HG02678 (cell line): Measurements from ENCODE around the gene C2orf76.
"Not testable (repeated sequence)": the region's sequence is repeated elsewhere in the genome, so short reads cannot be mapped to it uniquely, and the experiment has no call there.

ENCODE experiments used
- ATAC-seq: cut with Tn5 transposase; IDR thresholded peaks from one replicate; pipeline ENCODE4 v1.9.1; 2021; ENCODE audit warnings: mild to moderate bottlenecking, moderate library complexity; ENCODE audit not compliant: unreplicated experiment

Gene C2orf76

DNA sequence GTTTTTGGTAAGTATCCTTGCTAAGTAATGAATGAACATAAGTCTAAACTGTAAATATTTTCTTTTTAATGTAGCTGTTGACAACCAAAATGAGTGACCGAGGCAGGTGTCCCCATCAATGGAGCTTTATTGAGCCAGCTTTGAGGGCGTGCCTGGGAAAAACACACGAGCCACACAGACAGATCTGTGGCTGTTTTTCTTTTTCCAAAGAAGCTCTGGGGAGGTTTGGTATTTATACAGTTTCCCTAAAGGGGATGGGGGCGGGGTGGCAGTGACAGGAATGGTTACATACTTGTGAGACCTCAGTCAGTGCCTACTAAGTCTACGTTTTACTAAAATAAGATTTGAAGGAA, 11.3 kb upstream of the C2orf76 start:
- ATAC-seq, result no peak

DNA sequence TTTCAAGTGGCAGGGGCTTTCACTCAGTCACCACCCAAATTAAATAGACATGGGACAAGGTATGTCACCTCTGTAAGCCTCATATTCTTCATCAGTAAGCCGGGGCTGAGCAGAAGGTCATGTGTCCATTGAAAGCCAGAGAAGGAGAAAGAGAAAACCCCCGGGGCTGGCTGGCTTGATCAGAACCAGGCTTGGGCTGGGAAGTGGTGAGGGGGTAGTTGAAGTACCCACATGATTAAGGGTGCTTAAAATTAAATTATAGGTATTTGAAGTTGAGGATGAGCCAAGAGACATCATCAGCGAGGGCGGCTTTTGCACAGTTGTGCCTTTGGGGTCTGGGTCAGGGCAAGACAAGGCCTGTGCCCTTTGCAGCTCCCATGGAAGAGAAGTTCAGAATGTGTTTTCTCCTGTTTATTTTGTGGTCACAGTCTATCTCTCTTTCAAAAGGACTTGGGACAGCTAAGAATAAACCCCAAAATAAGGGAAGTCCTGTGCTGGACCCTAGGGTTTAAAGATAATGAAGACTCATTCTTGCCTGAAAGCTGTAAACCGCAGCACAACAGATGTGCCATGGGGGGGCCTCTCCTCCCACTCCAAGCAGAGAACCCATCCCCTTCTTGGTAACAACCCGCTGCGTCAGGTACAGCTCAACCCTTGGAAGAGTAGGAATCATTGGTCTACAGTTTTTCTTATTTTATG, 10.8 kb upstream of the C2orf76 start:
- no peak for ATAC-seq

DNA sequence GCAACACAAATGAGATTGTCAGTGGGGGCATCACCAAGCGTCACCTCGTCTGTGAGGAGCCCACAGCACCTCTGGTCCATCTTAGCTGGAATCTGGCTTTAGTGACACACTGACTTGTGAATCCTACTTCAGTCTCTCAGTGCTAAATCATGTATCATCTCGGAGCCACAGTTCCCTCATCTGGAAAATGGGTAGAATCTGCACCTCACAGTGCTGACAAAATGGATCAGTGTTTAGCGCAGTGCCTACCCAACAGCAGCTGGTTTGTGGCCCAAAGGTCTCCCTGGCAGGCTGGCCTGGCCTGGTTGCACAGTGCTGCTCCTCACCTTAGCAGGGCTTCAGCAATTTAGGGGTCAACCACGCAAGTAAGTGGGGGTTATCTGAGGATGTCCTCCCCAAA, 10.2 kb upstream of the C2orf76 start:
- no peak for ATAC-seq

DNA sequence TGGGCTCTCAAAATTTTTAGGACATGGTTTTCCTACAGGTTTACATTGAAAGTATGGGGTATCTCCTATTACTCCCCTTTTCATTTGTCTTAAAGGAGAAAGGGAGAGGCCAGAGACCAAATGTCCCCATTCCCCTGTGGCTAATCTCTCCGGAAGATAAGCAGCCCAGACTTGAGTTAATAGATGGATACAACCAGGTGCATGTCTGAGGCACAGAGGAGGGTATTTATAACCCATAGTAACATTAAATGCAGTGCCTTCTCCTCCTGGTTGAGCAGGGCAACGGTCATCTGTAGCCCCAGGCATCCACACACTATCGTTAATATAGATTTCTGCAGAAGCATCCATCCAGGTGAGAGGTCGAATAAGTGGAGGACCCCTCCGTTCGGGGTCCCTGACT, 9.8 kb upstream of the C2orf76 start:
- ATAC-seq, result not testable (repeated sequence)

DNA sequence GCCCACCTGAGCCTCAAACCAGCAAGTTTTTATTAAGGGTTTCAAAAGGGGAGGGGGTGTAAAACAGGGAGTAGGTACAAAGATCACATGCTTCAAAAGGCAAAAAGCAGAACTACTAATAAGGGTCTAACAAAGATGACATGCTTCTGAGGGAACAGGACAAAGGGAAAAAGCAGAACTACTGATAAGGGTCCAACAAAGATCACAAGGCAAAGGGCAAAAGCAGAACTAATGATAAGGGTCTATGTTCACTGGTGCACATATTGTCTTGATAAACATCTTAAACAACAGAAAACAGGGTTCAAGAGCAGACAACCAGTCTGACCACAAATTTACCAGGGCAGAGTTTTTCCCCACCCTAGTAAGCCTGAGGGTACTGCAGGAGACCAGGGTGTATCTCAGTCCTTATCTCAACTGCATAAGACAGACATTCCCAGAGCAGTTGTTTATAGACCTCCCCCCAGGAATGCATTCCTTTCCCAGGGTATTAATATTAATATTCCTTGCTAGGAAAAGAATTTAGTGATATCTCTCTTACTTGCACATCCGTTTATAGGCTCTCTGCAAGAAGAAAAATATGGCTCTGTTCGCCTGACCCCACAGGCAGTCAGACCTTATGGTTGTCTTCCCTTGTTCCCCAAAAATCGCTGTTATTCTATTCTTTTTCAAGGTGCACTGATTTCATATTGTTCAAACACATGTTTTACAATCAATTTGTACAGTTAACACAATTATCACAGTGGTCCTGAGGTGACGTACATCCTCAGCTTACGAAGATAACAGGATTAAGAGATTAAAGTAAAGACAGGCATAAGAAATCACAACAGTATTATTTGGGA, 7.5 kb upstream of the C2orf76 start:
- ATAC-seq, result not testable (repeated sequence)

DNA sequence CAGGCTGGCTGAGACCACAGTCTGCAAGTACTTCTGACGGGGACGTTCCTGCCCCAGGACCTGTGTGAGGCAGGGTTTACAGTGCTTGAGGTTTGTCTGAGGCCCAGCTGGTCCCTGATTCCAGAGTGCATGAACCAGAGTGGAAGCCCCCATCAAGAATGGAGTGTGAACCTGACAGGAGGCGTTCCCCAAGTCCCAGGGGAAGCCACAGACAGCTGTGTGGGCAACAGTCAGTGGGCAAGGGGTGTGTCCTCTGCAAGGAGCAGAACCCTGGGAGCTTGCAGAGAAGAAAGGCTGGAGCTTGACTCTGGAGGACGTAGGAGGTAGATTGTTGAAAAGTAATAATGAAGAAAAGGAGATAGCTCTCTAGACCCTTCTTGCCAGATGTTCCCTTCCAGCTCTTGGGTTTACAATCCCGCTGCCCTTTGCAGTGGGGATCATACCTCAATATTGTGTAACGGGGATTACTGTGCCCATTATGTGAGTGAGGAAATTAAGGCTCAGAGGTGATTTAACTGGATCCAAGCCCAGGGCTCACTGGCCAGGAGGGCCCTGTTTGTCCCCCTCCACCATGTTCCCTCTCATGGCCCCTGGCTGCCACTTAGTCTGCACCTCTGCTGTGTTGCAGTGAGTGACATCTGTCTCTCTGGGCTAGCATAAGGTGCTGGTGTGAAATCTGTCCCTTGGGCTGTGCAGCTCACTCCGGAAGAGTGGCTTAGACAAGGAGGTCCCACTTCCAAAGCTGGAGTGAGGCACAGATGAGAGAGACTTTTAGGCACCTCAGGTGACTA, 6.3 kb upstream of the C2orf76 start:
- no peak for ATAC-seq

DNA sequence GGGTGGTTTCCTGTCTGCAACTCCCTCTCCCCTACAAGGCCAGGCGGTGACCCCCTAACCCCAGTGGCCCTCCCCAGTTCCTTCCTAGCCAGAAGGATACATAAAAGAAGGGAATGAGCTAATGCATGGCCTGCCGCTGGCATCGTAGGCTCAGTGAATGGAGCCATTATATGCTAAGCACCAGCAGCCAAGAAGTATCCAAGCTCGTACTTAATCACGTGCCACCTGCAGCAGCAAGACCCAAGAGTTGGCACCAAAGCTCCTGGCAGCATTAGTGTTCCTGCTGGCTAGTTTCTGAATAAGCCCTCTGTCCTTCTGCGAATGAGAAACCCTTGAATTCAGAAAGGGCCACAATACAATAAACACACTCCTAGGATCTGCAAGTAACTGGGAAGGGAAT, 4.5 kb upstream of the C2orf76 start:
- ATAC-seq, result no peak

DNA sequence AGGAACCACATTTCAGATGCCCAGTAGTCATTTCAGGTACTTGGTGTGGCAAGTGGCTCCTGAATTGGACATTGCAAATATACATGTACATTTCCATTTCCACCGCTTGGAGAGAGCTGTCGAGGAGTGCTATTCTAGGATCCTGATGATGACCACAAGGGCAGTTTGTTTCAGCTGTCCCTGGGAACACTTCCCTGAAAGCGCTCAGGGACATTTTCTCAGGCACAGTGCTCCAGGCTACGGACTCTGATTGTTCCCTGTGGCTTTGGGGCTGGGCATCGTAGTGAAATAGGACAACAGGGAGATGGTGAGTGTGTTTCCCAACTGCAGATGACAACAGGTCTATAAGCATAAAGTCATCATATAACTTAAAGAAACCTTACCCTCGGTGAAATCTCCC, 3.2 kb upstream of the C2orf76 start:
- ATAC-seq, result no peak

DNA sequence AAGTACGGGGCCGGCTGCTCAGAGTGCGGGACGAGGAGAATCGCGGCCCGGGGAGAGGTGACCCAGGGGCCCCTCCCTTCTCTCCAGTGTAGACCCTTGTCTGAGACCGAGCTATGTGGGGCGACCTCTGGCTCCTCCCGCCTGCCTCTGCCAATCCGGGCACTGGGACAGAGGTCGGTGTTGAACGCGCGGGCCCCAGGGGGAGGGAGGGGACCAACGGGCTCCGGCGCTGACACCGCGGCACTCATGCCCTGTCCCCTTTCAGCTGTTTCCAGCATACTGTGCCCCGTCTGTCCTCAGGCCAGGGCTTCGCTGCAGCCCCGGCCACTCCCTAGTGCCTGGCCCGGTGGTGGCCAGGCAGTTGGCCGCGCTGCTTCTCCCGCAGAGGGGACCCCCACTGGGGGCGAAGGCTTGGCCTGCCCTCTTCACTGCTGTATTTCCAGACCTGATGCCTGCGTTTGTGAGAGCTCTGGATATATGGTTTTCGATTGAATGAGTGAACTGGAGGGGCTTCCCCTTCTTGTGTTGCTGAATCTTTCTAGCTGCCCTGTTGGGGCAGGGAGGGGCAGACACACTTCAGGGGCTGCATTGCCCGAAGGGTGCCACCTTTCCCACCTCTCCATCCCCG, 952 bp upstream of the C2orf76 start:
- peak; percentile 16 for ATAC-seq

DNA sequence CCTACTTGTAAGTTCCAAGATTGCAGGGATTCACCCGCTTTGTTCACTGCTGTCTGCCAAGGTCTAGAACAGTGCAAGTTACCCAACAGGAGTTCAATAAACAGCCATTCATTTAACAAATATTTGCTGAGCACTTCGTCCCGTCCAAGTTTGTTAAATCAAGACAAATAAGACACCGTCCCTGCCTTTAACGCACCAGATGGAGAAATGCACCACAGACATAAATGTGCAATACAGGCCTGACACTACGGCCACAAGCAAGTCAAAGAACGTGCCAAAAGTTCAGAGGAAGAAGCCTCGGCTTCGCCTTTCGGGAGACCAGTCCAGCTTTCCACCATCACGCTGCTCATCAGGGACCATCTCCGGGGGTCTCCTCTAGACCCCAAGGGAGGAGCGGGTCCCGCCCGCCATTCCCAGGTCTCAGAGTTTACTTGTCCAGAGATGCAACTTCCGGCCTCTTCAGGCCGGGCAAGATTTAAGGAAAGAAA, 429 bp downstream of the C2orf76 start:
- ATAC-seq, result peak; percentile 2

DNA sequence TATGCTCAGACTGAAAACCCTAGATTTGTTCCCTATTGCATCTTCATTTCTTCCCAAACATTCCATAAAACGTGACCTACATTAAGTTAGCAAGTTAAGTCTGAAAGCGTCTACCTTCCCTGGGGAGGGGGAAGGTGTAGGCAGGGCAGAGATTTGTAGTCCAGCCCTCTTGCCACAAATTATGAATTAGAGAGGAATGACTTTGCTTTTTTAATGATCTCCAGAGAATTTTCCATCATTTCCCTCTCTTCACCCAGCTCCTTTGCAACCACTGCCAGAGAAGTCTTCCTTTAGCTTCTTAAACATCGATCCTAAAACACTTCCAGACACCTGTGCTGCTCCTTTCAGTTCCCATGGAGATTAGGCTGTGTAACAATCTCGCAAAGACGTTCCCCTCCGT, 1.2 kb downstream of the C2orf76 start:
- ATAC-seq, result no peak

DNA sequence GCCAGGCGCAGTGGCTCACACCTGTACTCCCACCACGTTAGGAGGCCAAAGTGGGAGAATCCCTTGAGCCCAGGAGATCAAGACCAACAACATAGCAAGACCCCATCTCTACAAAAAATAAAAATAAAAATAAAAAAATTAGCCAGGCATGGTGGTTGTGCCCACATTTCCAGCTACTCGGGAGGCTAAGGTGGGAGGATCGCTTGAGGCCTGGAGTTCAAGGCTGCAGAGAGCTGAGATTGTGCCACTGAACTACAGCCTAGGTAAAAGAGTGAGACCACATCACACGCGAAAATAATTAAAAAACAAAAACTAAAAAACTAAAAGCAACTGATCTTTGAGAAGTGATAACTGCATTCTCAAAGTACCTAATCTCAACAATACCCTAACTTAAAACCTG, 1.8 kb downstream of the C2orf76 start:
- ATAC-seq, result no peak

DNA sequence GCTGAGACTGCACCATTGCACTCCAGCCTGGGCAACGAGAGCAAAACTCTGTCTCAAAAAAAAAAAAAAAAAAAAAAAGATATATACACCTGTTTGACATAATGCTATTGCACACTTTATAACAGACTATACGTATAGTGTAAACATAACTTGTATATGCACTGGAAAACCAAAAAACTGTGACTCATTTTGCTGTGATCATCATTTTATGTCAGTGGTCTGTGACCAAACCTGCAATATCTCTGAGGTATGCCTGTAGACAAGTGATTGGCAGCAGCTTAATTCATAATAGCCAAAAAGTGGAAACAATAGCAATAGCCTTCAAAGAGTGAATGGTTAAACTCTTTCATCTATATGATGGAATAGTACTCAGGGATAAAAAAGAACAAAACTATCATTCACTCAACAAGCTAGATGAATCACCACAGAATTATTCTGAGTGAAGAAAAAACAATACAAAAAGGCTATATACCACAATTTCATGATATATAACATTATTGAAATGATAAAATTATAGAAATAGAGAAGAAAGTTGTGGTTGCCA, 6.1 kb downstream of the C2orf76 start:
- no peak for ATAC-seq

DNA sequence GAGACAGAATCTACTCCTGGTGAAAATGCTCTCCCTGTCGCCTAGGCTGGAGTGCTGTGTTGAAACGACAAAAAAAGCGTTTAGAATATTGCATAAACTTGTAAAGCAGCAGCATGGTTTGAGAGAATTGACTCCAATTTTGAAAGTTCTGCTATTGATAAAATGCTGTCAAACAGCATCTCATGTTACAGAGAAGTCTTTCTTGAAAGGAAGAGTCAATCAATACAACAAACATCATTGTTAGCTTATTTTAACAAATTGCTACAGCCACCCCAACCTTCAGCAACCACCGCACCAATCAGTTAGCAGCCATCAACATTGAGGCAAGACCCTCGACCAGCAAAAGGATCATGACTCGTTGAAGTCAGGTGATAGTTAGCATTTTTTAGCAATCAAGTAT, 6.9 kb downstream of the C2orf76 start:
- no peak for ATAC-seq

DNA sequence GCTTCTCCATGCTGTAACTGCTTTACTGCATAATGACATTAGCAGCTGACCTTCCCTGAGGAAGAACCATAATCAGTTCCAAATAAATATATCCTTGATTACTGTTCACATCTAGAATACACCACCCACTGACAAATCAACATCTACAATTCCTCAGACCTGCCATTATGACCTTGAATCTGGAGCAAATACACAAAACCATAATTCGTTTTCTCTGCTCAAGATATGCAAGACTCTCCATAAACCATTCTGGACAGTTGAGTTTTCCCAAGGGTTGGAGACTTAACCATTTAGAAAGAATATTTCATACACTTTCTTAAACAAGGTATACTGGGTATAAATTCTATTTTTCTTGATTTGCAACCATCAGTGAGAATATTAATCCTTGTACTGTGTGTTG, 11.8 kb downstream of the C2orf76 start:
- ATAC-seq, result no peak

DNA sequence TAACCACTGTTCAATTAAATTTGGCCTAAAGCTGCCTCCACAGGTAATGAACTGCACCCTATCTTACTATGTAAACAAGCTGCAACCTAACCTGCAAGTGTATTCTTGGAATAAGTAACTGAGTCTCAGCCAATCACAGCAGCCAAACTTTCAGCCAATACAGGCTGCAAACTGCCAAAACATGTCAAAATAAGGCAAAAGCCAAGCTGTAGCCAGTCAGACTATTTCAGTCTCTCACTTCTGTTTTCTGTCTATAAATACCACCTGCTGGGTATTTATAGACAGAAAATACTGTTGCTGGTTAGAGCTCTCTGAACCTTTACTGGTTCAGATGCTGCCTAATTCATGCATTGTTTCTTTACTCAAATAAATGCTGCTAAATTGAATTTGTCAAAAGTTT, 14.3 kb downstream of the C2orf76 start:
- peak; percentile 96 for ATAC-seq

DNA sequence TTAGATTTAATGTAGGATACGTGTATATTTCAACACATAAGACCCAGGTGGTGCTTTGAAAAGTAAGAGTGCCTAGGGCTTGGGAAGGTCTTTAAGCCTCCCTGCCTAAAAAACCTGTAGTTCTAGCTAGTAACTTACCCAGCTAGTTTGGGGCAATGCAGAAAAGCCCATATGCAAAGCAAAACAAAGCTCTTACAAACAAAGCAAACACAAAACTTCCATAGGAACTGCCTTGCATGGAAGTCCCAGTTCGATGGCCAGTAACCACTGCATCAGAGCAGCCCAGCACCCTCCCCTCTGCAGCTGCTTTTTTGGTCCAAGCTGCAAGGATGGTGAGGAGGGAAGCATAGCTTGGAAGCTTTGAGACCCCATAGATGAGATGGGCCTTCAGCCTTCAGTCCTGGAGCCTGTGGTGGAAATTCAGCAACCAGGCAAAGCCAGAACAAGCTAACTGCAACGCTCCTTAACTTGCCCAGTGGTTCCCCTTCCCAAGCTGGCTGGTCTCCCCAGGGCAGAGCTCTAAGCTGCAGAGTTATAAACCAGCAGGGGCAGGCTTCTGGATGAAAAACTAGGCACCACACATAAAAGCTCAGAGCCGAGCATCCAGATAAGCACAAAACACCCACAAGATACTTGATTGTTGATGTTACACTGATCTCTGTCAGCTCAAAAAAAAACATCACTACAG, 16.2 kb downstream of the C2orf76 start:
- no peak for ATAC-seq

DNA sequence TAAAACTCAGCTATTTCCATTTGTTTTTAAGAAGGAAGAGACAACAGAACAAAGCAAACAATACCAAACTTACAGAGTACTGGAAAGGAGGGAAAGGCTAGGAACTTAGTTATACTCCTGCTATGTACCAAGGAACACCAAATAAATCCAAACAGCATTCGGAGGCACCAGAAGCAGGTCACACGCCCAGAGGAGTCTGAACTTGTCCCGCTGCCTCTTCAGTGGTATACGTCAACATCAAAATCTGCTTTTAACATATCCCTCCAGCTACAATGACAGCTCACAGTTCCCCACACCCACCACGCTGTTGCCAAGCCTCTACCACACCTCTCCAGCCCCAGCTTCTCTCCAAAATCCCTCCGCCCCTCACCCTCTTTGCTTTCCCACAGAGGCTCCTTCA, 17.3 kb downstream of the C2orf76 start:
- no peak for ATAC-seq

DNA sequence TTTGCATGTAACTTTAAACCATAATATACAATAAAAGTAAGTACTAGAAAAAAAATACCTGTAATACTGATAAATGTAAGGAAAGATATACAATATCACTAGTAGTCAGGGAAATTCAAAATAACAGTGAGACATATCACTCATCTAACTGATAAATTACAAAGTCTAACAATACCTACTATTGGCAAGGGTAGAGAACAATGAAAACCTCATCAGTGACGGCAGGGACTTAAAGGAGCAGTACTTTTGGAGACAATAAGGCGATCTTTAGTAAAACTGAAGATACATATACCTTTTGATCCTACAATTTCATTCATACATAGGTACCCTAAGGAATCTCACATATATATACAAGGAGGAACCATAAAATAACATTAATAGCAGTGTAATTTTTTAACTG, 24.9 kb downstream of the C2orf76 start:
- ATAC-seq, result no peak

DNA sequence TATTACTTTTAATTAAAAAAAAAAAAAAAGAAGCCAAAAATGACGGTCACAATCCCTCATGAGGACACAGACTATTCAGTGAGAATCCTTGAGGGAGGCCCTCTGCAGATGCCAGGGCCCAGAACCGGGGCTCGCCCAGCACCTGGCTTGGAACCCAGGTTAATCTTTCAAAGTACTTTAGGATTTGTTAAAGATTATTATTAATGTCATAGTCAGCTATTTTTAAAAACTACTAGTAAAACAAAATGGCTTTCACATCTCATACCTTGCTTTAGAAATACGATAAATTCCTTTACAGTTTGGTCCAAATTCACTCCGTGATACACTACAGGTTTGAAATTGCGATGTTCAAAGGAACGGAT, 27.1 kb downstream of the C2orf76 start:
- ATAC-seq, result no peak
